Measurements from ENCODE around the gene TMEM100.

The TMEM100 gene

DNA sequence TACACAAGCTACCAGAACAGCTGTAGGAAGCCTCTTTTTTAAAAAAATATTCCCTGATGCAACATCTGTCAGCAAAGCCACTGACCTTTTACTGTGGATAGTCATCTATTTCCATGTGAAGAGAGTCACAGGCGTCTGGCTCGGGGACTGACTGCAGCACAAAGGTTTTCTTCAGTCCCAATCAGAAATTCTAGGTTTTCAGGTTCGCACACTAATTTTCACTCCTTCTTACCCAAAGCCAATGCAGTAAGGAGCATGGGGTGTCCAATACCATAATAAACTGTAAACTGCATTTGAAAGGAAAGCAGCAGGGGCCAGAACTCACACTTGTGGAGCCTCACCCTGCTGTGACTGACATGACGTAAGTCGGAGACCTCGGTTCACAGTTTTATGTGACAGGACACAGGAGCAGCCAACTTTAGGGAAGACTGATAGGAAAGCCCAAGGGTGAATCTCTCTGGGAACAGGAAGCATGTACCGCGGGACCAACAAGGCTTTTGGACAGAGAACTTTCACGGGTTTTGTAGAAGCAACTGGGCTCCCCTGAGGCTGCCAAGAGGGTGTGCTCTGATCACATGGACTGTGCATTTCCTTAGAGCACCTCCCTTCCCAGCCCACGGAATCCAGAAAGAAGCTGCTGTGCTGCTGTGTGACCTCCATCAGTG lies 9.1 kb upstream of the TMEM100 start:
- DNase-seq (ENCODE audit: extremely low read depth, low read depth), result no peak
- TF ChIP-seq, protein P1, sequence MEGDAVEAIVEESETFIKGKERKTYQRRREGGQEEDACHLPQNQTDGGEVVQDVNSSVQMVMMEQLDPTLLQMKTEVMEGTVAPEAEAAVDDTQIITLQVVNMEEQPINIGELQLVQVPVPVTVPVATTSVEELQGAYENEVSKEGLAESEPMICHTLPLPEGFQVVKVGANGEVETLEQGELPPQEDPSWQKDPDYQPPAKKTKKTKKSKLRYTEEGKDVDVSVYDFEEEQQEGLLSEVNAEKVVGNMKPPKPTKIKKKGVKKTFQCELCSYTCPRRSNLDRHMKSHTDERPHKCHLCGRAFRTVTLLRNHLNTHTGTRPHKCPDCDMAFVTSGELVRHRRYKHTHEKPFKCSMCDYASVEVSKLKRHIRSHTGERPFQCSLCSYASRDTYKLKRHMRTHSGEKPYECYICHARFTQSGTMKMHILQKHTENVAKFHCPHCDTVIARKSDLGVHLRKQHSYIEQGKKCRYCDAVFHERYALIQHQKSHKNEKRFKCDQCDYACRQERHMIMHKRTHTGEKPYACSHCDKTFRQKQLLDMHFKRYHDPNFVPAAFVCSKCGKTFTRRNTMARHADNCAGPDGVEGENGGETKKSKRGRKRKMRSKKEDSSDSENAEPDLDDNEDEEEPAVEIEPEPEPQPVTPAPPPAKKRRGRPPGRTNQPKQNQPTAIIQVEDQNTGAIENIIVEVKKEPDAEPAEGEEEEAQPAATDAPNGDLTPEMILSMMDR (IDR thresholded peaks at IDR 0.05; ENCODE audit: low read depth, low read length), result no peak

DNA sequence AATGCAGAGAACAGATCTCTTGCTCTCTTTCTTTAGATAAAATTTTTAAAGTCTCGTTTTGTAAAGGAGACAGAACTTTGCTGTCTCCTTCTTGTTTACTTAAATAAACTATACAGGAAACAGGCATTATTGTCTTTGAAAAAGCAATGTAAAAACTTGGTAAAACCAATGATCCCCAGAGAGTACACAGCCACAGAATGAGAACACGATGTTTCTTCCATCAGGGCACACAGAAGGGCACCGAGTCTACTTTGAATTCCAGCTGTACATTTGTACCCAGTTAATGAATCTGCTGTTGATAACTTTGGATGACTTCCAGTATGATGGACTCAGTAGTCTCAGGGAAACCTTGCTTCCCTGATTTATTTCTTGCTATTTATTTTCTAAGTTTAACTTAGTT lies 8.1 kb upstream of the TMEM100 start:
- TF ChIP-seq, protein P1 (IDR thresholded peaks at IDR 0.05; ENCODE audit: low read depth, low read length), result no peak
- no peak for DNase-seq (ENCODE audit: extremely low read depth, low read depth)

DNA sequence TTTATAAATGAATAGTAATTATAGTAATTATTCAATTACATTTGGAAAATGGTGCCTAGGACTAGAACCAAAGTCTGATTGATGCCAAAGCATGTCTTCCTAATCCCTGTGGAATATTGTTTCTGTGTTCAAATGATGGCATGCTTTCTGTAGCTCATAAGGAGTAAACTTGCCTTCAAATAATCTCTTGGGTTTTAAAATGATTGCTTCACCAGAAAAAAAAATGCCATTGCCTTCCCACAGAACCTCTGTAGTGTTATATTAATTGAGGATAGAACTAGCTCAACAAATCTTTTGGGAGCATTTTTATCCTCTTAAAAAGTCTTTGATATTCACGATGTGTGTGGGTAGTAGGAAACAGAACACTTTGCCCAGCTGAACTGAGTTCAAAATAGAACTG lies 7.7 kb upstream of the TMEM100 start:
- no peak for DNase-seq (ENCODE audit: extremely low read depth, low read depth)
- TF ChIP-seq, protein P1 (IDR thresholded peaks at IDR 0.05; ENCODE audit: low read depth, low read length), result no peak

DNA sequence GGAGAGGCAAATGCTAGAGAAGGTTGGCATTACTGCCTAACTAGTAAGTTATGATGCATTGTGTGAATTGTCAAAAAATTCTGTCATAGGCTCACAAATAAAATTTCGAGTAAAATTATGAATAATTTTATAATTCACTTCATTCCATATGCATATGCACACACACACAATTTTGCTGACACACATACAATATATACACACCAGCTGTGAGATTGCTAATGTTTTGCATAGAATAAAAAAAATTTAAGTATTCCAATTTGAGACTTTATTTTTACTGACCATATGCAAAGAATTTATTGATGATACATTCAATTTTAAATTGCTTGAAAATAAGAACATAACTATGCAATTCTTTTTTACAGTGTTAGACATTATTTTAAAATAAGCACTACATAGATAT lies 6.8 kb upstream of the TMEM100 start:
- TF ChIP-seq, protein P1 (IDR thresholded peaks at IDR 0.05; ENCODE audit: low read depth, low read length), result no peak

DNA sequence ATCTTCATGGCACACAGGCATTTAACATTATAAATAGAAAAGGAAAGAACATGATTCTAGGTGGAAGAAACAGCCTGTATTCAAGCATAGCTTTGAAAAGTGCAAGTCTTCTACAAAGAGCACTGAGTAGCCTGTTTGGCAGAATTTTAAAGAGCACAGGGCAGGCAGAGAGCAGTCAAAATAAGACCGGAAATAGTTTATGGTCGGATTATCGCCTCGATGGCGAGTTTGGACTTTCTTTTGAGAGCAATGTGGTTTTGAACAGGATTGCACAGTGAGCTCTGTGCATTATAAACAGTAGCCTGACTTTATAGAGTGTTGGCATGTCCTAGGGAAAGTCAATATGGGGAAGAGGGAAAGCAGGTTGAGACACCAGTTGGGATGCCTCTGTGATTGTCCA lies 6.2 kb upstream of the TMEM100 start:
- no peak for DNase-seq (ENCODE audit: extremely low read depth, low read depth)
- TF ChIP-seq, protein P1 (IDR thresholded peaks at IDR 0.05; ENCODE audit: low read depth, low read length), result no peak

More for the DNA sequence above, 6.8 kb upstream of the TMEM100 start:
- DNase-seq (ENCODE audit: extremely low read depth, low read depth), result no peak

DNA sequence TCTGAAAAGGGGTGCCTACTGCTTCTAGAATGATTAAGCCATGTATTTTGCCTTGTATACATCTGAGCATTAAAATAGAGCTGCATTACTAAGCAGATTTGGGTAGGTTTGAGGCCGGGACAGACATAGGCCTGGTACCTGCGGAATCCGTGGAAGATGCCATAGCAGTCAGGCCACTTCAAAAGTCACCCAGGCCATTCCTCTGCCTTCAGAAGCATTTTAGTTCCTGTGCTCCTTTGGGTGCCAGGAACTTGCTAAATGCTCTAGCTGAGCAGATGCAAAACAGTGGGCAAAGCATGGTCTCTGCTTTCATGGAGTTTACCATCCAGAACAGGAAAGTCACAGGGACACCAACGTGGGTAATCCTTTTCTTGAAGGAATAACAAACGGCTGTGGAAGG lies 5.7 kb upstream of the TMEM100 start:
- TF ChIP-seq, protein P1 (IDR thresholded peaks at IDR 0.05; ENCODE audit: low read depth, low read length), result no peak
- no peak for DNase-seq (ENCODE audit: extremely low read depth, low read depth)

DNA sequence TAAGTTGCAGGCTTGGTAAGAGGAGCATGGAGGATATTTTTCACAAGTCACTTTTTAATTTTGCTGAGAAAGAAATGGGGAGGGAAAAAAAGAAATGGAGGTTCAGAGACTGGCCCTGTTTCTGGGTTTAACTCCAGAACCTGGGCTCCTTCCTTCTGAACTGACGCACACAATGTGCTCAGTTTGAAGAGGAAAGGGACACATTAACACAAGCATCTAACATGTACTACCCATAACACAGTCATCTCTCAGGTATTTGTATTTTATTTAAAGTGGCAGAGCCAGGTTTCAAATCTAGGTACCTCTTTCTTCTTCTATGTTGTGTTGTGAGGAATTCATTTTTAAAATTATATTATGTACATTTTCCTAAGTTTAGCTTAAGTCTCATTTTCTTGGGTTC lies 5.3 kb upstream of the TMEM100 start:
- no peak for DNase-seq (ENCODE audit: extremely low read depth, low read depth)
- TF ChIP-seq, protein P1 (IDR thresholded peaks at IDR 0.05; ENCODE audit: low read depth, low read length), result no peak
